Upper lobe of right lung (tissue), 1 donor: ENCODE results near the gene ARMC10. TPM values are rescaled to one million over a fixed set of nuclear protein-coding genes. Genes with fewer than 3 reads are reported as not detected.

Experiments used
- ATAC-seq: fragments of 200-7000 bp; cut with Tn5 transposase; one replicate; pipeline ENCODE4 v1.9.1; 2020; ENCODE audit warnings: mild to moderate bottlenecking, moderate library complexity
- DNase-seq: peaks from one replicate; pipeline ENCODE4 v3.0.0-alpha.2; 2020
- H3K27ac ChIP-seq: fragments of 200-600 bp; one replicate; pipeline ENCODE4 v1.8.0; 2022
- H3K27me3 ChIP-seq: fragments of 200-600 bp; one replicate; pipeline ENCODE4 v1.8.0; 2022; ENCODE audit warnings: mild to moderate bottlenecking
- H3K36me3 ChIP-seq: fragments of 200-600 bp; one replicate; pipeline ENCODE4 v1.8.0; 2022
- H3K4me1 ChIP-seq: fragments of 200-600 bp; one replicate; pipeline ENCODE4 v1.8.0; 2022
- H3K4me3 ChIP-seq: fragments of 200-600 bp; one replicate; pipeline ENCODE4 v1.8.0; 2022; ENCODE audit warnings: mild to moderate bottlenecking
- H3K9me3 ChIP-seq: fragments of 200-600 bp; one replicate; pipeline ENCODE4 v1.8.0; 2022
- CTCF ChIP-seq: fragments of 200-600 bp; IDR thresholded peaks from one replicate; pipeline ENCODE4 v1.8.0; 2022; ENCODE audit warnings: antibody characterized with exemption
- intact Hi-C: fragments of 100-400 bp; cut with DNase I; formaldehyde crosslinking; loops from one replicate; pipeline ENCODE4 v1.11.0; 2022
- total RNA-seq: library from RNA; stranded (reverse); fragmentation: NEBNext Ultra II Directional; extraction: Animal tissue kit (Norgen Biotek cat#: 25700); gene quantifications from one replicate; pipeline ENCODE4 v1.2.1, GENCODE V29; 2021
- donor health status: DM: no; HTN: yes; CAD: no; lungs with severe emphysema.

ARMC10 gene
- total RNA-seq, 1 donor from 2014 or later = 33.3 TPM

- DNase-seq (no peak), ATAC-seq (no peak)
- Histone ChIP-seq H3K27ac (no peak overlapping the region), H3K36me3 (peaks cover 6% of the 10 kb centered on the region), H3K27me3 (no peaks in the 10 kb centered on the region), H3K9me3 (no peaks in the 10 kb centered on the region), H3K4me1 (no peaks in the 10 kb centered on the region), H3K4me3 (no peak overlapping the region)
- TF ChIP-seq CTCF = no peak
- intact Hi-C loops = no loop called here
Observed at GRCh38 chr7:103132995-103133688, 58.2 kb downstream of the ARMC10 start.

GRCh38 chr7:103134836-103135554 is 60.1 kb downstream of the ARMC10 start:
- no peak for ATAC-seq
- H3K4me3 ChIP-seq = no peak overlapping the region
- H3K27ac ChIP-seq = no peak overlapping the region
- no peak for TF ChIP-seq CTCF
- no peaks in the 10 kb centered on the region for H3K36me3 ChIP-seq
- intact Hi-C loops = no loop called here
- H3K4me1 ChIP-seq = no peaks in the 10 kb centered on the region
- DNase-seq = no peak
- H3K27me3 ChIP-seq = no peaks in the 10 kb centered on the region
- no peaks in the 10 kb centered on the region for H3K9me3 ChIP-seq

- Histone ChIP-seq H3K4me3 (no peak overlapping the region), H3K27ac (no peak overlapping the region), H3K27me3 (no peaks in the 10 kb centered on the region), H3K36me3 (no peaks in the 10 kb centered on the region), H3K4me1 (no peaks in the 10 kb centered on the region), H3K9me3 (no peaks in the 10 kb centered on the region)
- no peak for DNase-seq
- intact Hi-C loops = no loop called here
- ATAC-seq = no peak
- TF ChIP-seq CTCF = no peak
Observed at GRCh38 chr7:103140061-103140460, 65.1 kb downstream of the ARMC10 start.

- Histone ChIP-seq H3K36me3 (no peaks in the 10 kb centered on the region), H3K4me3 (no peak overlapping the region), H3K27ac (no peak overlapping the region), H3K27me3 (no peaks in the 10 kb centered on the region), H3K4me1 (no peaks in the 10 kb centered on the region), H3K9me3 (no peaks in the 10 kb centered on the region)
- ATAC-seq (no peak), DNase-seq (no peak)
- no peak for TF ChIP-seq CTCF
- intact Hi-C loops = no loop called here
Observed at GRCh38 chr7:103140685-103141084, 65.7 kb downstream of the ARMC10 start.

- H3K4me3 ChIP-seq = no peak overlapping the region
- DNase-seq = no peak
- H3K36me3 ChIP-seq = no peaks in the 10 kb centered on the region
- ATAC-seq = no peak
- peaks cover 6% of the 10 kb centered on the region for H3K4me1 ChIP-seq
- H3K9me3 ChIP-seq = no peaks in the 10 kb centered on the region
- TF ChIP-seq CTCF = no peak
- H3K27ac ChIP-seq = no peak overlapping the region
- intact Hi-C loops = no loop called here
- H3K27me3 ChIP-seq = no peaks in the 10 kb centered on the region
Observed at GRCh38 chr7:103141753-103142404, 66.9 kb downstream of the ARMC10 start.
